ENCODE results near the gene PTPRO. TPM values are rescaled to one million over a fixed set of nuclear protein-coding genes. Genes with fewer than 3 reads are reported as not detected.

Gene PTPRO
- total RNA-seq, 1 donor from 2014 or later = 10.6 TPM

DNA sequence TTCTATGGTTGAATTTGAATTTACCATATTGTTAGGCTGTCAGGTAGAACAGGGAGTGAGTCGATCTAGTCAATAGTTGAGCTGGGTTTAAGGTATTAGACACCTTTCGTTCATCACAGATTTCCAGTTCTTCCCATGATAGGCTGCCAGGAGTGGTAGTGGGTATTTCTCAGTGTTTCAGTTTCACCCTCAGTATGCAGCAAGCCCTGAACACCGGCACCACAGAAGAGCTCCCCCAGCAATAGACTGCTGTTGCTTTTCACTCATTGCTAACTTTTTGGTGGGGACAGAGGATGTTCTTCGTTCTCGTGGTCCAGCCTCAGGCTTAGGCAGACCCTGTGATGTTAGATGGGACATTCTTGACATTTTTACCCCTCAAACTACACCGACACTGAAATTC is 164.6 kb downstream of the PTPRO start:
- intact Hi-C loops (cut with DNase I) = no loop called here
- no peak for ATAC-seq

DNA sequence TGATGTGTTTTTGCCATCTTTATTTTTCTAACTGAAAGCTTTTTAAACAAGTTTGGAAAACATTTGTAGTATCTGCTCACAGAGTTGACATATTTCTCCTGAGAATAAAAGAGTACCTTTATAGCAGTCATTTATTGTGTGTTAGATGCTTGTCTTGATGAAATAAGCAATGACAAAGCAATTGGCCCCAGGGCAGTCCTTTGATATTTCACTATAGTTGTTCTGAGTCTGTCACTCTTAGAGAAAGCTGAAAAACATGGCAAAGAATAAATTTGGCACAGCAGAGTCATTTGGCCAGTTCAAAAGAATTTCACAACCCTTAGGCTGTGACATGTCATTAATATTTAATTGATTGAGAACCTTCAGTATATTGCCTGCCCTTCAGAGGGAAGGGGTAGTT is 166.2 kb downstream of the PTPRO start:
- DNase-seq (no peak), ATAC-seq (no peak)
- Histone ChIP-seq H3K4me3 (no peak overlapping the region), H3K27me3 (peaks cover 4% of the 10 kb centered on the region), H3K4me1 (no peaks in the 10 kb centered on the region), H3K9me3 (no peaks in the 10 kb centered on the region), H3K27ac (no peak overlapping the region), H3K36me3 (no peaks in the 10 kb centered on the region)
- TF ChIP-seq, protein P1, sequence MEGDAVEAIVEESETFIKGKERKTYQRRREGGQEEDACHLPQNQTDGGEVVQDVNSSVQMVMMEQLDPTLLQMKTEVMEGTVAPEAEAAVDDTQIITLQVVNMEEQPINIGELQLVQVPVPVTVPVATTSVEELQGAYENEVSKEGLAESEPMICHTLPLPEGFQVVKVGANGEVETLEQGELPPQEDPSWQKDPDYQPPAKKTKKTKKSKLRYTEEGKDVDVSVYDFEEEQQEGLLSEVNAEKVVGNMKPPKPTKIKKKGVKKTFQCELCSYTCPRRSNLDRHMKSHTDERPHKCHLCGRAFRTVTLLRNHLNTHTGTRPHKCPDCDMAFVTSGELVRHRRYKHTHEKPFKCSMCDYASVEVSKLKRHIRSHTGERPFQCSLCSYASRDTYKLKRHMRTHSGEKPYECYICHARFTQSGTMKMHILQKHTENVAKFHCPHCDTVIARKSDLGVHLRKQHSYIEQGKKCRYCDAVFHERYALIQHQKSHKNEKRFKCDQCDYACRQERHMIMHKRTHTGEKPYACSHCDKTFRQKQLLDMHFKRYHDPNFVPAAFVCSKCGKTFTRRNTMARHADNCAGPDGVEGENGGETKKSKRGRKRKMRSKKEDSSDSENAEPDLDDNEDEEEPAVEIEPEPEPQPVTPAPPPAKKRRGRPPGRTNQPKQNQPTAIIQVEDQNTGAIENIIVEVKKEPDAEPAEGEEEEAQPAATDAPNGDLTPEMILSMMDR (IDR thresholded peaks at IDR 0.05) = no peak
- intact Hi-C loops (cut with DNase I) = no loop called here

More for the DNA sequence above, 164.6 kb downstream of the PTPRO start:
- Histone ChIP-seq H3K27ac (no peak overlapping the region), H3K4me3 (no peak overlapping the region), H3K9me3 (no peaks in the 10 kb centered on the region), H3K27me3 (peaks cover 7% of the 10 kb centered on the region), H3K4me1 (no peaks in the 10 kb centered on the region), H3K36me3 (no peaks in the 10 kb centered on the region)
- TF ChIP-seq, protein P1 (IDR thresholded peaks at IDR 0.05) = no peak
- DNase-seq = no peak

DNA sequence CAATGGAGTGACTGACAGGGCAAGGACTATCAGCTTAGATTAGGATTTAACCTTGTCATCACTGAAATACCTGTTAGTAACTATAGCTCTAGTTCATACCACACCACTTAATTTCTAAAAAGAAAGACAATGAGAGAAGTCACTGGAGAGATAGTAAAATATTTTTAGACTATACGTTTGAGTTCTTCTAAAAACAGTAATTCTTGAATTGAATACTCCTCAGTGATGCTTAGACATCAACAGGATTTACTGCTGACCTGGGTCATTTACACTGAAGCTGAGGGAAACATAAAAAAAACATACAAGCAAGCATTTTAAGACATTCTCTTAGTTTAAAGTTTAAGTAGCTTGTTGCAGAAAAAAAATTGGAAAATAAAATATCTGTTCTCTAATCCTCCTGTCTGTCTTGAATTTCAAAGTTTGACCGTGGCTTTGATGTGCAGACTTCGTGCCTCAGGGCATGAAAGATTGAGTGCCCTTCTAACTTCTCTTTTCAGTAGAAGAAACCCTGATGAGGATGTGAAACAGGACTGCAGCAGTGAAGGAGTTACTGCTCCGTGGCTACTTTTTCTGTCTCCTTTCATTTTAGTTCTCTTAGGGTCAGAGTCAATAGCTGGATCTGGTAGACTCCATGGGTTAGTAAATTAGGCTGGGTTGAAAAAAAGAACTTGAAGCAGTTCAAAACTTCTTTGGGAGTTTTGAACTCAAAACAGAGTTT is 172.2 kb downstream of the PTPRO start:
- Histone ChIP-seq H3K27me3 (no peaks in the 10 kb centered on the region), H3K4me1 (no peaks in the 10 kb centered on the region), H3K36me3 (no peaks in the 10 kb centered on the region), H3K9me3 (no peaks in the 10 kb centered on the region), H3K27ac (no peak overlapping the region), H3K4me3 (no peak overlapping the region)
- TF ChIP-seq, protein P1 (IDR thresholded peaks at IDR 0.05) = no peak
- no peak for ATAC-seq
- intact Hi-C loops (cut with DNase I) = no loop called here
- DNase-seq = no peak

DNA sequence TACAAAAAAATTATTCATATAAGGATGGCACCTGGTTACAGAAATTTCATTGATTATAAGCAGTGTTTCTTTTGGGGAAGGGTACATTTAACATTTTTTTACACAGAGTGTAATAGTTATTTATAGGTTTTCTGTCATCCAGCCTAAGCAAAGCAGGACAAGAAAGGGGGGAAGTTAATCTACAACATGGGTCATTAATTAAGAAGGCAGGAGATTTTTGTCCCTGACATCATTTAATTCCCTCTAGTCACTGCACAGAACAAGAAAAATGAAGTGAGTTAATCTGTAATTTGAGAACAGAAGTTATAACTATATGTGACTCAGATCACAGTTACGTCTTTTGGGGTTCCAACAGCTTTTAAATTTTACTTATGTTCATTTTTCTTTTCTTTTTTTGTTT is 173.4 kb downstream of the PTPRO start:
- Histone ChIP-seq H3K36me3 (no peaks in the 10 kb centered on the region), H3K27ac (no peak overlapping the region), H3K9me3 (no peaks in the 10 kb centered on the region), H3K4me1 (no peaks in the 10 kb centered on the region), H3K4me3 (no peak overlapping the region), H3K27me3 (no peaks in the 10 kb centered on the region)
- ATAC-seq = no peak
- TF ChIP-seq, protein P1 (IDR thresholded peaks at IDR 0.05) = no peak
- DNase-seq = no peak
- intact Hi-C loops (cut with DNase I) = no loop called here

DNA sequence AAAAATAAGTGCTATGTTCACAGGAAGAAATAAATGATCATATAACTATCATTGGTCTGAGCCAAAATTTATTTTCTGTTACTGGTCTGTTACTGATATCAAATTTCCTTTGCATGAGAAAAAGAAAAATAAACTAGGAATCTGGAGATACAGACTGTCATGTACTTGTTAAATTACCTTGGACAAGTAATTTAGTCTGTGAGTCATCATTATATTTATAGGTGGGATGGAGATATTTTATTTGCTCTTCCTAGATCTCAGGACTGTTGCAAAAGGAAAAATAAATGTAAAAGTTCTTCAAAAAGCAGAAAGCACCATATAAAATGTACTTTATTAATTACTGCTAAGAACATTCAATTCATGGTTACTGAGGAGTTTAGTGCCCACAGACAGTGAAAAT is 174.4 kb downstream of the PTPRO start:
- TF ChIP-seq, protein P1 (IDR thresholded peaks at IDR 0.05) = no peak
- H3K27ac ChIP-seq = no peak overlapping the region
- DNase-seq (no peak), ATAC-seq (no peak)
- H3K4me1 ChIP-seq = no peaks in the 10 kb centered on the region
- H3K36me3 ChIP-seq = no peaks in the 10 kb centered on the region
- H3K9me3 ChIP-seq = no peaks in the 10 kb centered on the region
- H3K27me3 ChIP-seq = no peaks in the 10 kb centered on the region
- H3K4me3 ChIP-seq = no peak overlapping the region
- intact Hi-C loops (cut with DNase I) = no loop called here
